IMR-90 (cell line): ENCODE measurements around the gene FAM204A. TPM values are rescaled to one million over a fixed set of nuclear protein-coding genes. Genes with fewer than 3 reads are reported as not detected.

ENCODE experiments used
- ATAC-seq: fragments of 200-7000 bp; cut with Tn5 transposase; 2 replicates; pipeline ENCODE4 v1.9.1; 2020; ENCODE audit warnings: low read depth, mild to moderate bottlenecking, moderate library complexity
- BruUV-seq: library from RNA; stranded (reverse); fragments of 400-500 nt; replicated peaks from 2 replicates; lab custom pipeline; 2021; lab: Mats Ljungman, UMichigan
- CTCF ChIA-PET: fragments of 300-600 bp; formaldehyde crosslinking; extraction: SDS; loops from one replicate; lab custom pipeline; 2021; ENCODE audit warnings: antibody characterized with exemption; lab: Yijun Ruan, JAX
- POLR2A ChIA-PET: fragments of 300-600 bp; sonication (Branson Sonifier 250); formaldehyde crosslinking; loops from one replicate; lab custom pipeline; 2022; ENCODE audit warnings: antibody characterized with exemption; ENCODE audit not compliant: unreplicated experiment; lab: Charles Lee
- DNase-seq: peaks from one replicate; pipeline ENCODE4 v3.0.0; 2013
- H2AFZ ChIP-seq: replicated peaks from 2 replicates; pipeline ENCODE3; 2013; ENCODE audit warnings: low read length, mild to moderate bottlenecking; ENCODE audit not compliant: poor library complexity
- H2AK5ac ChIP-seq: 2 replicates; pipeline ENCODE4 v1.6.1; 2013; ENCODE audit warnings: low read depth, low read length, inconsistent platforms
- H2AK9ac ChIP-seq: replicated peaks from 2 replicates; pipeline ENCODE3; 2013; ENCODE audit warnings: mild to moderate bottlenecking, low read depth, low read length, moderate library complexity; ENCODE audit not compliant: poor library complexity
- H2BK120ac ChIP-seq: 2 replicates; pipeline ENCODE4 v1.6.1; 2013; ENCODE audit warnings: low read depth, low read length, inconsistent platforms
- H2BK15ac ChIP-seq: 3 replicates; pipeline ENCODE4 v1.6.1; 2013; ENCODE audit warnings: low read depth, low read length, inconsistent platforms
- H2BK20ac ChIP-seq: 2 replicates; pipeline ENCODE4 v1.6.1; 2013; ENCODE audit warnings: low read depth, mild to moderate bottlenecking, inconsistent platforms, low read length, moderate library complexity
- H2BK5ac ChIP-seq: 2 replicates; pipeline ENCODE4 v1.6.1; 2013; ENCODE audit warnings: mild to moderate bottlenecking, low read depth, low read length, inconsistent platforms; ENCODE audit not compliant: poor library complexity, severe bottlenecking
- H3K14ac ChIP-seq: replicated peaks from 2 replicates; pipeline ENCODE4 v1.6.1; 2013; ENCODE audit warnings: low read depth, low read length, inconsistent platforms
- H3K18ac ChIP-seq: 2 replicates; pipeline ENCODE4 v1.6.1; 2013; ENCODE audit warnings: low read depth, low read length, control low read depth
- H3K23ac ChIP-seq: 2 replicates; pipeline ENCODE4 v1.6.1; 2013; ENCODE audit warnings: low read depth, low read length, inconsistent platforms
- H3K27ac ChIP-seq: 2 replicates; pipeline ENCODE4 v1.5.1; 2013; ENCODE audit warnings: mild to moderate bottlenecking, control low read depth, low read length; ENCODE audit not compliant: insufficient read depth
- H3K27me3 ChIP-seq: 2 replicates; pipeline ENCODE4 v1.6.1; 2013; ENCODE audit warnings: low read length; ENCODE audit not compliant: control insufficient read depth, insufficient read depth
- H3K36me3 ChIP-seq: 2 replicates; pipeline ENCODE4 v1.6.1; 2013; ENCODE audit warnings: low read length, mixed read lengths; ENCODE audit not compliant: control insufficient read depth, insufficient read depth
- H3K4ac ChIP-seq: 2 replicates; pipeline ENCODE4 v1.6.1; 2013; ENCODE audit warnings: low read depth, low read length, inconsistent platforms
- H3K4me1 ChIP-seq: 2 replicates; pipeline ENCODE4 v1.6.1; 2013; ENCODE audit warnings: low read length, mixed read lengths; ENCODE audit not compliant: control insufficient read depth, insufficient read depth
- H3K4me2 ChIP-seq: 2 replicates; pipeline ENCODE4 v1.6.1; 2013; ENCODE audit warnings: low read depth, mild to moderate bottlenecking, control low read depth, low read length, moderate library complexity
- H3K4me3 ChIP-seq: 2 replicates; pipeline ENCODE4 v1.5.1; 2013; ENCODE audit warnings: low read depth, mild to moderate bottlenecking, control low read depth, low read length, moderate library complexity; ENCODE audit not compliant: insufficient read depth
- H3K56ac ChIP-seq: 2 replicates; pipeline ENCODE4 v1.6.1; 2013; ENCODE audit warnings: low read length, inconsistent platforms; ENCODE audit not compliant: insufficient read depth; ENCODE audit errors: extremely low read depth
- H3K79me1 ChIP-seq, 2 experiments: 2 replicates each; pipeline ENCODE4 v1.6.1; 2013; ENCODE audit warnings: low read length in 2 of 2, inconsistent platforms in 1 of 2, low read depth in 1 of 2
- H3K9ac ChIP-seq: 2 replicates; pipeline ENCODE4 v1.6.1; 2013; ENCODE audit warnings: low read depth, low read length, control low read depth
- H3K9me1 ChIP-seq: 2 replicates; pipeline ENCODE4 v1.6.1; 2013; ENCODE audit warnings: low read length, inconsistent platforms; ENCODE audit not compliant: insufficient read depth
- H3K9me3 ChIP-seq: 2 replicates; pipeline ENCODE4 v1.6.1; 2013; ENCODE audit warnings: low read length; ENCODE audit not compliant: control insufficient read depth, insufficient read depth
- H4K20me1 ChIP-seq: 2 replicates; pipeline ENCODE4 v1.6.1; 2013; ENCODE audit warnings: low read length, inconsistent platforms; ENCODE audit not compliant: insufficient read depth
- H4K5ac ChIP-seq: 2 replicates; pipeline ENCODE4 v1.6.1; 2013; ENCODE audit warnings: mild to moderate bottlenecking, low read depth, low read length, control low read depth
- H4K8ac ChIP-seq, 2 experiments: 2 replicates each; pipeline ENCODE4 v1.6.1; 2013; ENCODE audit warnings: low read depth in 2 of 2, low read length in 2 of 2, control low read depth in 1 of 2, inconsistent platforms in 1 of 2
- H4K91ac ChIP-seq: 2 replicates; pipeline ENCODE4 v1.6.1; 2013; ENCODE audit warnings: low read depth, low read length, inconsistent platforms; ENCODE audit not compliant: insufficient read depth
- BHLHE40 ChIP-seq: fragments of 150-350 bp; IDR thresholded peaks from 2 replicates; pipeline ENCODE4 v1.6.1; 2016; ENCODE audit warnings: mild to moderate bottlenecking, low read depth, low read length
- CEBPB ChIP-seq: IDR thresholded peaks from 2 replicates; pipeline ENCODE4 v1.6.1; 2012; ENCODE audit warnings: low read depth, low read length, improper control_type of control experiment
- CHD1 ChIP-seq: IDR thresholded peaks from 2 replicates; pipeline ENCODE4 v1.6.1; 2012; ENCODE audit warnings: low read depth, low read length, improper control_type of control experiment
- CTCF ChIP-seq: conservative IDR thresholded peaks from 2 replicates; pipeline ENCODE4 v1.5.1; 2012; ENCODE audit warnings: mild to moderate bottlenecking, low read depth, low read length, improper control_type of control experiment
- ELK1 ChIP-seq: fragments of 150-350 bp; IDR thresholded peaks from 2 replicates; pipeline ENCODE4 v1.6.1; 2016; ENCODE audit warnings: low read depth, mild to moderate bottlenecking, low read length, moderate library complexity, borderline replicate concordance
- MAFK ChIP-seq: IDR thresholded peaks from 2 replicates; pipeline ENCODE4 v1.6.1; 2012; ENCODE audit warnings: low read depth, low read length, improper control_type of control experiment
- MAZ ChIP-seq: IDR thresholded peaks from 2 replicates; pipeline ENCODE4 v1.6.1; 2012; ENCODE audit warnings: low read depth, mild to moderate bottlenecking, low read length, improper control_type of control experiment, moderate library complexity, borderline replicate concordance
- MXI1 ChIP-seq: IDR thresholded peaks from 2 replicates; pipeline ENCODE4 v1.6.1; 2012; ENCODE audit warnings: low read depth, mild to moderate bottlenecking, low read length, moderate library complexity, borderline replicate concordance
- NFE2L2 ChIP-seq: fragments of 150-350 bp; IDR thresholded peaks from 2 replicates; pipeline ENCODE4 v1.6.1; 2016; ENCODE audit warnings: low read depth, mild to moderate bottlenecking, low read length
- POLR2A ChIP-seq: IDR thresholded peaks from 2 replicates; pipeline ENCODE4 v1.6.1; 2012; ENCODE audit warnings: mild to moderate bottlenecking, low read depth, low read length
- RCOR1 ChIP-seq: IDR thresholded peaks from 2 replicates; pipeline ENCODE4 v1.6.1; 2012; ENCODE audit warnings: mild to moderate bottlenecking, low read length, improper control_type of control experiment; ENCODE audit not compliant: insufficient replicate concordance
- SMC3 ChIP-seq: fragments of 150-350 bp; IDR thresholded peaks from 2 replicates; pipeline ENCODE4 v1.6.1; 2016; ENCODE audit warnings: low read depth, mild to moderate bottlenecking, antibody characterized with exemption, low read length, moderate library complexity
- WGBS, 2 experiments: methylation state at CpG; one replicate each; pipeline versions ENCODE4 v1.1.5 to v1.1.7; 2013; ENCODE audit warnings: missing lambda C conversion rate in 2 of 2; ENCODE audit not compliant: insufficient read length in 1 of 2; ENCODE audit errors: extremely low coverage in 2 of 2; 5-methylcytosine and 5-hydroxymethylcytosine counted together
- dilution Hi-C: fragments of 300-500 bp; cut with HindIII; formaldehyde crosslinking; loops from one replicate; pipeline ENCODE4 v1.14.3; 2018; ENCODE audit warnings: low sequenced_read_pairs; ENCODE audit not compliant: unreplicated experiment
- in situ Hi-C: fragments of 300-500 bp; cut with MboI; formaldehyde crosslinking; loops from 3 replicates; pipeline ENCODE4 v1.14.3; 2019; ENCODE audit warnings: low sequenced_read_pairs, inconsistent platforms, mixed read lengths
- intact Hi-C: fragments of 100-400 bp; cut with micrococcal nuclease; formaldehyde crosslinking; loops from 2 replicates; pipeline ENCODE4 v1.10.0; 2022
- polyA plus RNA-seq, 3 experiments: library from polyadenylated mRNA; depleted of rRNA; stranded (reverse); fragments of >200 nt; gene quantifications; 2 replicates each; pipeline ENCODE4 v1.2.3, GENCODE V29; 2012; ENCODE audit warnings: low replicate concordance in 1 of 3
- total RNA-seq: library from RNA; depleted of rRNA; stranded (reverse); fragments of >200 nt; gene quantifications from 2 replicates; pipeline ENCODE4 v1.2.3, GENCODE V29; 2012

The FAM204A gene
- total and polyA plus RNA-seq, 2 of the 4 experiments (the other 2 are of a cell fraction) = 23.6 to 54.3 TPM

- H2AK5ac ChIP-seq = no peak overlapping the region
- no peak overlapping the region for H2BK120ac ChIP-seq
- no peak overlapping the region for H3K4me2 ChIP-seq
- in situ Hi-C loops = no loop called here
- H3K79me1 ChIP-seq = peaks cover 6 to 11% of the 10 kb centered on the region in 2 experiments; a peak in 3 of 4 replicates
- no TSS peak for BruUV-seq
- no peaks in the 10 kb centered on the region for H3K27me3 ChIP-seq
- H2AFZ ChIP-seq = no peak overlapping the region
- ATAC-seq (no peak), DNase-seq (no peak)
- no CpG with 5 or more reads among the region's 3 CpGs for WGBS, 2 experiments
- no peak overlapping the region for H3K18ac ChIP-seq
- no peaks in the 10 kb centered on the region for H3K4me1 ChIP-seq
- H4K91ac ChIP-seq = no peak overlapping the region
- H4K8ac ChIP-seq = no peak overlapping the region
- H4K20me1 ChIP-seq = no peaks in the 10 kb centered on the region
- no peak overlapping the region for H3K23ac ChIP-seq
- no peak overlapping the region for H2BK20ac ChIP-seq
- TF ChIP-seq CHD1 (no peak), BHLHE40 (no peak), CTCF (no peak), RCOR1 (no peak), NFE2L2 (no peak), SMC3 (no peak), ELK1 (no peak), MXI1 (no peak), MAFK (no peak), CEBPB (no peak), POLR2A (no peak), MAZ (no peak)
- peaks cover 1% of the 10 kb centered on the region; the same call in 1 of the 2 replicates for H3K36me3 ChIP-seq
- no peak overlapping the region for H3K4me3 ChIP-seq
- H2BK5ac ChIP-seq = no peak overlapping the region
- no peak overlapping the region for H4K5ac ChIP-seq
- H2AK9ac ChIP-seq = no peak overlapping the region
- dilution Hi-C loops = no loop called here
- intact Hi-C loops = no loop called here
- H2BK15ac ChIP-seq = no peak overlapping the region
- no peaks in the 10 kb centered on the region for H3K9me3 ChIP-seq
- H3K4ac ChIP-seq = no peak overlapping the region
- H3K9ac ChIP-seq = no peak overlapping the region
- no peak overlapping the region for H3K27ac ChIP-seq
- H3K14ac ChIP-seq = no peak overlapping the region
- H3K56ac ChIP-seq = no peak overlapping the region
- ChIA-PET CTCF (no interaction called here), POLR2A (no interaction called here)
- no peaks in the 10 kb centered on the region for H3K9me1 ChIP-seq
Measured at GRCh38 chr10:118343549-118343948, 1.4 kb upstream of the FAM204A start.
